Testis (tissue), 3 donors: ENCODE data around the gene DGUOK. TPM values are rescaled to one million over a fixed set of nuclear protein-coding genes. Genes with fewer than 3 reads are reported as not detected.

ENCODE experiments used
- DNase-seq: peaks from one replicate; pipeline ENCODE4 v3.0.0-alpha.2; 2019
- H3K27ac ChIP-seq, 2 donors: fragments of 200-600 bp; sonication (generic); one replicate each; pipeline ENCODE4 v1.5.1; 2019
- H3K27me3 ChIP-seq: fragments of 200-600 bp; sonication (generic); one replicate; pipeline ENCODE4 v1.5.1; 2019
- H3K36me3 ChIP-seq: fragments of 200-600 bp; sonication (generic); one replicate; pipeline ENCODE4 v1.5.1; 2017; ENCODE audit warnings: low read depth; ENCODE audit errors: missing control alignments
- H3K4me1 ChIP-seq: fragments of 200-600 bp; sonication (generic); one replicate; pipeline ENCODE4 v1.5.1; 2019
- H3K4me3 ChIP-seq, 2 donors: fragments of 200-600 bp; sonication (generic); one replicate each; pipeline ENCODE4 v1.5.1; 2017 to 2019
- H3K9me3 ChIP-seq: fragments of 200-600 bp; sonication (generic); one replicate; pipeline ENCODE4 v1.5.1; 2017
- CTCF ChIP-seq, 3 experiments: fragments of 450-650 bp in 2 of 3; fragments of 200-600 bp in 1 of 3; sonication (generic) in 1 of 3; IDR thresholded peaks; one replicate each; pipeline ENCODE4 v1.5.1; 2016 to 2019; ENCODE audit warnings: antibody characterized with exemption in 3 of 3, mild to moderate bottlenecking in 2 of 3, moderate library complexity in 1 of 3
- POLR2A ChIP-seq: fragments of 450-650 bp; IDR thresholded peaks from one replicate; pipeline ENCODE4 v1.6.1; 2017; ENCODE audit warnings: antibody characterized with exemption, mild to moderate bottlenecking, moderate library complexity
- WGBS, 2 donors: methylation state at CpG; one replicate each; pipeline ENCODE4 v1.1.5; 2018; 5-methylcytosine and 5-hydroxymethylcytosine counted together
- intact Hi-C: fragments of 100-400 bp; cut with DNase I; formaldehyde crosslinking; loops from one replicate; pipeline ENCODE4 v1.15.1; 2023; ENCODE audit warnings: low total_unique reads
- polyA plus RNA-seq: library from polyadenylated mRNA; stranded (reverse); fragments of 350-450 nt; fragmentation: Illumina TruSeq; extraction: RNeasy Lipid Tissue Mini Kit (QIAGEN cat#74804); gene quantifications from one replicate; pipeline ENCODE4 v1.2.3, GENCODE V29; 2014; ENCODE audit warnings: low read depth, low replicate concordance; ENCODE audit not compliant: insufficient read depth
- total RNA-seq, 2 donors: library from RNA; depleted of rRNA; stranded (reverse); fragments of >200 nt; gene quantifications; one replicate each; pipeline ENCODE4 v1.2.3, GENCODE V29; 2016

DGUOK gene
- total and polyA plus RNA-seq, 3 donors from 2014 or later: 87.7 to 93.9 (median 91.0) TPM

GRCh38 chr2:73963385-73964120, 36.9 kb downstream of the DGUOK start:
- Histone ChIP-seq H3K27me3 (no peaks in the 10 kb centered on the region), H3K4me1 (no peaks in the 10 kb centered on the region), H3K36me3 (no peaks in the 10 kb centered on the region), H3K27ac (no peak overlapping the region), H3K4me3 (no peak overlapping the region), H3K9me3 (no peaks in the 10 kb centered on the region)
- intact Hi-C loops: loop anchor here (10.0 kb wide), 1 partner anchor 141 kb away; no protein-coding TSS in a partner anchor
- no peak for TF ChIP-seq CTCF (IDR thresholded peaks at IDR 0.05)
- peak; percentile 22 for DNase-seq
- 72 to 73% methylated on average over 13 of the region's 13 CpGs for WGBS, 2 donors

GRCh38 chr2:73964223-73964622, 37.5 kb downstream of the DGUOK start:
- H3K27ac ChIP-seq: no peak overlapping the region
- intact Hi-C loops: loop anchor here (10.0 kb wide), 1 partner anchor 141 kb away; no protein-coding TSS in a partner anchor
- TF ChIP-seq CTCF (IDR thresholded peaks at IDR 0.05): no peak
- TF ChIP-seq POLR2A: no peak
- no peaks in the 10 kb centered on the region for H3K9me3 ChIP-seq
- no peaks in the 10 kb centered on the region for H3K4me1 ChIP-seq
- 81 to 88% methylated on average over 2 of the region's 2 CpGs for WGBS, 2 donors
- no peaks in the 10 kb centered on the region for H3K36me3 ChIP-seq
- H3K27me3 ChIP-seq: no peaks in the 10 kb centered on the region
- no peak overlapping the region for H3K4me3 ChIP-seq
- no peak for DNase-seq

- Histone ChIP-seq H3K4me3 (no peak overlapping the region), H3K9me3 (no peaks in the 10 kb centered on the region), H3K27ac (no peak overlapping the region), H3K4me1 (no peaks in the 10 kb centered on the region), H3K36me3 (no peaks in the 10 kb centered on the region), H3K27me3 (no peaks in the 10 kb centered on the region)
- DNase-seq: no peak
- no peak for TF ChIP-seq POLR2A
- no peak for TF ChIP-seq CTCF (IDR thresholded peaks at IDR 0.05)
- intact Hi-C loops: loop anchor here (10.0 kb wide), 1 partner anchor 140 kb away; no protein-coding TSS in a partner anchor
- WGBS, 2 donors: 91 to 96% methylated on average over 3 of the region's 3 CpGs
Observed at GRCh38 chr2:73965053-73965452, 38.4 kb downstream of the DGUOK start.

GRCh38 chr2:73968357-73968937, 41.8 kb downstream of the DGUOK start:
- H3K4me1 ChIP-seq: peaks cover 11% of the 10 kb centered on the region
- no peak for DNase-seq
- no peaks in the 10 kb centered on the region for H3K36me3 ChIP-seq
- no peak overlapping the region for H3K27ac ChIP-seq
- H3K9me3 ChIP-seq: no peaks in the 10 kb centered on the region
- WGBS, 2 donors: 88 to 91% methylated on average over 6 to 8 of the region's 8 CpGs
- no peaks in the 10 kb centered on the region for H3K27me3 ChIP-seq
- no peak overlapping the region for H3K4me3 ChIP-seq
- intact Hi-C loops: loop anchor here (10.0 kb wide), 1 partner anchor 136 kb away; no protein-coding TSS in a partner anchor
- no peak for TF ChIP-seq POLR2A
- TF ChIP-seq CTCF (IDR thresholded peaks at IDR 0.05): no peak
